Dermis blood vessel endothelial cell (primary cell): Measurements from ENCODE around the gene CPA2. TPM values are rescaled to one million over a fixed set of nuclear protein-coding genes. Genes with fewer than 3 reads are reported as not detected.
"Not testable (repeated sequence)": the region's sequence is repeated elsewhere in the genome, so short reads cannot be mapped to it uniquely, and the experiment has no call there.

Experiments used
- DNase-seq: peaks from one replicate; pipeline ENCODE4 v3.0.0; 2010
- total RNA-seq: library from RNA; depleted of rRNA; stranded (reverse); fragments of >200 nt; gene quantifications from 2 replicates; pipeline ENCODE4 v1.2.3, GENCODE V29; 2014

CPA2 gene
- total RNA-seq, 1 donor from 2014 or later, result not detected

- DNase-seq, result no peak
Observed at GRCh38 chr7:130319541-130319940, 52.9 kb downstream of the CPA2 start.

- DNase-seq, result not testable (repeated sequence)
Observed at GRCh38 chr7:130321542-130322229, 55.0 kb downstream of the CPA2 start.

- no peak for DNase-seq
Observed at GRCh38 chr7:130322615-130323014, 56.0 kb downstream of the CPA2 start.

- DNase-seq, result no peak
Observed at GRCh38 chr7:130324306-130324943, 57.8 kb downstream of the CPA2 start.

- no peak for DNase-seq
Observed at GRCh38 chr7:130329681-130330080, 63.0 kb downstream of the CPA2 start.

- no peak for DNase-seq
Observed at GRCh38 chr7:130332259-130333053, 65.8 kb downstream of the CPA2 start.

- no peak for DNase-seq
Observed at GRCh38 chr7:130333832-130334231, 67.2 kb downstream of the CPA2 start.

GRCh38 chr7:130334274-130334673, 67.6 kb downstream of the CPA2 start:
- DNase-seq, result no peak

- no peak for DNase-seq
Observed at GRCh38 chr7:130337410-130337971, 70.8 kb downstream of the CPA2 start.

- no peak for DNase-seq
Observed at GRCh38 chr7:130338233-130338632, 71.6 kb downstream of the CPA2 start.

Other genes starting within 250 kb of the CPA2 start
- 20.6 and 23.8 TPM in 2 replicates for gene ZC3HC1, start 215.5 kb upstream of the CPA2 start, total RNA-seq
- 26.9 and 33.8 TPM in 2 replicates for gene KLHDC10, start 196.3 kb upstream of the CPA2 start, total RNA-seq
- gene TMEM209, start 61.5 kb upstream of the CPA2 start, total RNA-seq, result 4.6 and 10.4 TPM in 2 replicates
- not detected in 2 replicates for gene SSMEM1, start 59.0 kb upstream of the CPA2 start, total RNA-seq
- gene CPA4, start 26.3 kb downstream of the CPA2 start, total RNA-seq, result 0.17 and 0.74 TPM in 2 replicates
- gene CPA5, start 78.0 kb downstream of the CPA2 start, total RNA-seq, result not detected in 2 replicates
- not detected in 2 replicates for gene CPA1, start 113.6 kb downstream of the CPA2 start, total RNA-seq
- gene CEP41, start 174.2 kb downstream of the CPA2 start, total RNA-seq, result 11.4 and 12.4 TPM in 2 replicates
- 2.8 and 3.1 TPM in 2 replicates for gene MEST, start 225.2 kb downstream of the CPA2 start, total RNA-seq